A549 (cell line): Measurements from ENCODE around the gene PRRG2. TPM values are rescaled to one million over a fixed set of nuclear protein-coding genes. Genes with fewer than 3 reads are reported as not detected.

ENCODE experiments used
- ATAC-seq, 2 experiments: fragments of 200-7000 bp in 1 of 2; fragments of >200 bp in 1 of 2; cut with Nextera tagmentation in 1 of 2; cut with Tn5 transposase in 1 of 2; 3 replicates each; pipeline versions ENCODE4 v1.8.0 to v1.9.1; 2018 to 2020; ENCODE audit warnings: mild to moderate bottlenecking in 1 of 2, moderate library complexity in 1 of 2
- CTCF ChIA-PET: fragments of 300-600 bp; sonication (Branson Sonifier 250); formaldehyde crosslinking; extraction: SDS; loops from one replicate; lab custom pipeline; 2021; ENCODE audit warnings: antibody characterized with exemption, inconsistent platforms; lab: Yijun Ruan, JAX
- POLR2A ChIA-PET: fragments of 350-600 bp; formaldehyde crosslinking; extraction: SDS; loops from one replicate; lab custom pipeline; 2021; ENCODE audit warnings: antibody characterized with exemption, inconsistent platforms; lab: Yijun Ruan, JAX
- DNase-seq, 2 experiments: peaks; one replicate each; pipeline versions ENCODE4 v3.0.0 to v3.0.0-alpha.2; 2011 to 2016; ENCODE audit warnings: low read depth in 1 of 2, low spot score in 1 of 2
- FAIRE-seq: peaks from 2 replicates; lab custom pipeline; 2011; peaks lifted over from hg19 to GRCh38; lab: Jason Lieb, UNC
- H3K27ac ChIP-seq, 2 experiments: fragments of >200 bp; sonication (Bioruptor Twin); formaldehyde crosslinking; 3 replicates each; pipeline ENCODE4 v1.5.1; 2016 to 2017
- H3K4me1 ChIP-seq: fragments of >200 bp; sonication (Bioruptor Twin); formaldehyde crosslinking; 3 replicates; pipeline ENCODE4 v1.6.1; 2016
- H3K4me2 ChIP-seq: fragments of >200 bp; sonication (Bioruptor Twin); formaldehyde crosslinking; 3 replicates; pipeline ENCODE4 v1.6.1; 2016
- H3K4me3 ChIP-seq: fragments of >200 bp; sonication (Bioruptor Twin); formaldehyde crosslinking; 3 replicates; pipeline ENCODE4 v1.5.1; 2016
- H3K9me3 ChIP-seq: fragments of >200 bp; sonication (Bioruptor Twin); formaldehyde crosslinking; 3 replicates; pipeline ENCODE4 v1.6.1; 2016
- BHLHE40 ChIP-seq: IDR thresholded peaks from 2 replicates; pipeline ENCODE4 v1.6.1; 2012; ENCODE audit warnings: low read depth, low read length, inconsistent platforms
- CEBPB ChIP-seq, 2 experiments: fragments of >200 bp in 1 of 2; sonication (Bioruptor Twin) in 1 of 2; formaldehyde crosslinking in 1 of 2; IDR thresholded peaks; 2 replicates each; pipeline ENCODE4 v1.6.1; 2012 to 2016
- CHD4 ChIP-seq: fragments of 200-600 bp; sonication (generic); IDR thresholded peaks from 2 replicates; pipeline ENCODE4 v1.6.1; 2016; ENCODE audit warnings: antibody characterized with exemption, mild to moderate bottlenecking, borderline replicate concordance
- EP300 ChIP-seq, 2 experiments: fragments of >200 bp; sonication (Bioruptor Twin); formaldehyde crosslinking; IDR thresholded peaks; 2 replicates in 1 of 2; 3 replicates in 1 of 2; pipeline ENCODE4 v1.6.1; 2016 to 2017
- ESRRA ChIP-seq: fragments of 150-350 bp; IDR thresholded peaks from 2 replicates; pipeline ENCODE4 v1.6.1; 2014; ENCODE audit warnings: mild to moderate bottlenecking, low read length, borderline replicate concordance
- FOSB ChIP-seq: fragments of 250-450 bp; sonication (Bioruptor Pico); IDR thresholded peaks from 2 replicates; pipeline ENCODE4 v1.5.0; 2020; ENCODE audit warnings: mild to moderate bottlenecking, moderate library complexity
- FOXS1 ChIP-seq: fragments of 250-450 bp; sonication (Bioruptor Pico); IDR thresholded peaks from 2 replicates; pipeline ENCODE4 v1.5.0; 2020; ENCODE audit warnings: mild to moderate bottlenecking, moderate library complexity
- HES2 ChIP-seq: fragments of >200 bp; sonication (Bioruptor Twin); formaldehyde crosslinking; IDR thresholded peaks from 2 replicates; pipeline ENCODE4 v1.6.1; 2016
- JUNB ChIP-seq: fragments of >200 bp; sonication (Bioruptor Twin); formaldehyde crosslinking; IDR thresholded peaks from 2 replicates; pipeline ENCODE4 v1.6.1; 2016
- KDM1A ChIP-seq: fragments of 200-600 bp; sonication (generic); IDR thresholded peaks from 2 replicates; pipeline ENCODE4 v1.6.1; 2016; ENCODE audit warnings: low read depth, mild to moderate bottlenecking
- MAFK ChIP-seq: fragments of 450-650 bp; IDR thresholded peaks from 2 replicates; pipeline ENCODE4 v1.6.1; 2014; ENCODE audit not compliant: partially characterized antibody
- MYC ChIP-seq: IDR thresholded peaks from 2 replicates; pipeline ENCODE4 v1.6.1; 2012; ENCODE audit warnings: mild to moderate bottlenecking, inconsistent platforms, low read length, improper control_type of control experiment, borderline replicate concordance
- NPAS2 ChIP-seq: fragments of 250-450 bp; sonication (Bioruptor Pico); IDR thresholded peaks from 2 replicates; pipeline ENCODE4 v1.8.0; 2022; ENCODE audit warnings: mild to moderate bottlenecking, moderate library complexity, borderline replicate concordance
- NR3C1 ChIP-seq: fragments of >200 bp; sonication (Bioruptor Twin); formaldehyde crosslinking; IDR thresholded peaks from 3 replicates; pipeline ENCODE4 v1.6.1; 2017
- POLR2A ChIP-seq: IDR thresholded peaks from 2 replicates; pipeline ENCODE4 v1.6.1; 2012; ENCODE audit warnings: mild to moderate bottlenecking, low read length
- RNF2 ChIP-seq: fragments of 200-600 bp; sonication (generic); IDR thresholded peaks from 2 replicates; pipeline ENCODE4 v1.6.1; 2016; ENCODE audit warnings: low read depth, mild to moderate bottlenecking, antibody characterized with exemption, moderate library complexity, borderline replicate concordance
- SMC3 ChIP-seq: fragments of >200 bp; sonication (Bioruptor Twin); formaldehyde crosslinking; IDR thresholded peaks from 3 replicates; pipeline ENCODE4 v1.6.1; 2018; ENCODE audit warnings: inconsistent platforms
- ZC3H11A ChIP-seq: fragments of 450-650 bp; IDR thresholded peaks from 2 replicates; pipeline ENCODE4 v1.6.1; 2014; ENCODE audit warnings: antibody characterized with exemption, mild to moderate bottlenecking
- ZFP36 ChIP-seq: fragments of 450-650 bp; IDR thresholded peaks from 2 replicates; pipeline ENCODE4 v1.6.1; 2014; ENCODE audit warnings: borderline replicate concordance; ENCODE audit not compliant: partially characterized antibody
- ZSCAN20 ChIP-seq: fragments of 250-450 bp; sonication (Bioruptor Pico); IDR thresholded peaks from 2 replicates; pipeline ENCODE4 v1.8.0; 2022; ENCODE audit warnings: mild to moderate bottlenecking, moderate library complexity
- WGBS: methylation state at CpG from one replicate; pipeline ENCODE4 v1.1.6; 2017; ENCODE audit errors: missing lambda C conversion rate; 5-methylcytosine and 5-hydroxymethylcytosine counted together
- polyA plus RNA-seq, 4 experiments: library from polyadenylated mRNA; depleted of rRNA in 3 of 4; stranded (reverse); fragments of >200 nt; fragmentation: RNase III in 1 of 4; extraction: RNeasy Plus Mini Kit Qiagen cat#74134 plus additional on column Dnase treatment in 1 of 4; gene quantifications; 2 replicates in 3 of 4; 3 replicates in 1 of 4; pipeline ENCODE4 v1.2.3, GENCODE V29; 2011 to 2017
- TF ChIP-seq, protein P1 (sequence below): fragments of 250-450 bp; sonication (Bioruptor Pico); IDR thresholded peaks from 2 replicates; pipeline ENCODE4 v1.5.0; 2021; ENCODE audit warnings: mild to moderate bottlenecking, moderate library complexity, borderline replicate concordance
- TF ChIP-seq, protein P2 (sequence below): IDR thresholded peaks from 2 replicates; pipeline ENCODE4 v1.6.1; 2012; ENCODE audit warnings: low read depth, borderline replicate concordance
- TF ChIP-seq, protein P3 (sequence below): fragments of 450-650 bp; IDR thresholded peaks from 2 replicates; pipeline ENCODE4 v1.6.1; 2014; ENCODE audit warnings: antibody characterized with exemption

The PRRG2 gene
- polyA plus RNA-seq, 2 of the 4 experiments (the other 2 are of a cell fraction), result 0.53 to 1.0 TPM

GRCh38 chr19:49546825-49547565 lies 34.1 kb upstream of the PRRG2 start (continued):
- TF ChIP-seq, protein P1, sequence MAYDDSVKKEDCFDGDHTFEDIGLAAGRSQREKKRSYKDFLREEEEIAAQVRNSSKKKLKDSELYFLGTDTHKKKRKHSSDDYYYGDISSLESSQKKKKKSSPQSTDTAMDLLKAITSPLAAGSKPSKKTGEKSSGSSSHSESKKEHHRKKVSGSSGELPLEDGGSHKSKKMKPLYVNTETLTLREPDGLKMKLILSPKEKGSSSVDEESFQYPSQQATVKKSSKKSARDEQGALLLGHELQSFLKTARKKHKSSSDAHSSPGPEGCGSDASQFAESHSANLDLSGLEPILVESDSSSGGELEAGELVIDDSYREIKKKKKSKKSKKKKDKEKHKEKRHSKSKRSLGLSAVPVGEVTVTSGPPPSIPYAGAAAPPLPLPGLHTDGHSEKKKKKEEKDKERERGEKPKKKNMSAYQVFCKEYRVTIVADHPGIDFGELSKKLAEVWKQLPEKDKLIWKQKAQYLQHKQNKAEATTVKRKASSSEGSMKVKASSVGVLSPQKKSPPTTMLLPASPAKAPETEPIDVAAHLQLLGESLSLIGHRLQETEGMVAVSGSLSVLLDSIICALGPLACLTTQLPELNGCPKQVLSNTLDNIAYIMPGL, result no peak
- TF ChIP-seq EP300 (IDR thresholded peaks at IDR 0.05) (no peak), CHD4 (no peak), ZSCAN20 (CRISPR knock-in tag) (no peak), ZC3H11A (no peak), JUNB (no peak), RNF2 (no peak), SMC3 (peak; percentile 94), NR3C1 (no peak)
- TF ChIP-seq, protein P2, sequence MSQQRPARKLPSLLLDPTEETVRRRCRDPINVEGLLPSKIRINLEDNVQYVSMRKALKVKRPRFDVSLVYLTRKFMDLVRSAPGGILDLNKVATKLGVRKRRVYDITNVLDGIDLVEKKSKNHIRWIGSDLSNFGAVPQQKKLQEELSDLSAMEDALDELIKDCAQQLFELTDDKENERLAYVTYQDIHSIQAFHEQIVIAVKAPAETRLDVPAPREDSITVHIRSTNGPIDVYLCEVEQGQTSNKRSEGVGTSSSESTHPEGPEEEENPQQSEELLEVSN, result no peak

- H3K4me2 ChIP-seq, result no peak overlapping the region
- H3K4me3 ChIP-seq, result no peak overlapping the region
- ChIA-PET POLR2A (no interaction called here), CTCF (interaction anchor here (0.8 to 19.1 kb wide), 6 partner anchors 13 to 80 kb away, joined by 3 to 426 read pairs (median 48); partner anchors contain the start of genes FLT3LG, NOSIP and PRRG2)
- H3K4me1 ChIP-seq, result peaks cover 3% of the 10 kb centered on the region; the same call in 1 of the 3 replicates
- WGBS, result 85% methylated on average over 13 of the region's 13 CpGs
- FAIRE-seq (no peak), DNase-seq (no peak), ATAC-seq (no peak)
- TF ChIP-seq FOSB (no peak), FOXS1 (CRISPR knock-in tag) (no peak), ESRRA (no peak), NPAS2 (CRISPR knock-in tag) (no peak), BHLHE40 (no peak), HES2 (no peak), CEBPB (IDR thresholded peaks at IDR 0.05) (no peak), POLR2A (no peak), MAFK (no peak), ZFP36 (no peak), EP300 (IDR thresholded peaks at IDR 0.05) (no peak)
- TF ChIP-seq, protein P3, sequence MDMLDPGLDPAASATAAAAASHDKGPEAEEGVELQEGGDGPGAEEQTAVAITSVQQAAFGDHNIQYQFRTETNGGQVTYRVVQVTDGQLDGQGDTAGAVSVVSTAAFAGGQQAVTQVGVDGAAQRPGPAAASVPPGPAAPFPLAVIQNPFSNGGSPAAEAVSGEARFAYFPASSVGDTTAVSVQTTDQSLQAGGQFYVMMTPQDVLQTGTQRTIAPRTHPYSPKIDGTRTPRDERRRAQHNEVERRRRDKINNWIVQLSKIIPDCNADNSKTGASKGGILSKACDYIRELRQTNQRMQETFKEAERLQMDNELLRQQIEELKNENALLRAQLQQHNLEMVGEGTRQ, result no peak
- H3K27ac ChIP-seq, result no peak overlapping the region
- H3K9me3 ChIP-seq, result no peaks in the 10 kb centered on the region
Measured at GRCh38 chr19:49549045-49549444, 32.1 kb upstream of the PRRG2 start.

- TF ChIP-seq KDM1A, result no peak
- no peak for TF ChIP-seq MYC
- TF ChIP-seq EP300 (IDR thresholded peaks at IDR 0.05), result no peak
- POLR2A ChIA-PET, result no interaction called here
- H3K4me1 ChIP-seq, result peaks cover 3% of the 10 kb centered on the region; the same call in 2 of the 3 replicates
- FAIRE-seq (no peak), ATAC-seq (no peak), DNase-seq (no peak)
- no peaks in the 10 kb centered on the region for H3K9me3 ChIP-seq
- H3K27ac ChIP-seq, result no peak overlapping the region
- no peak overlapping the region for H3K4me3 ChIP-seq
- H3K4me2 ChIP-seq, result no peak overlapping the region
- WGBS, result 95% methylated on average over 7 of the region's 7 CpGs
- CTCF ChIA-PET, result interaction anchor here (1.0 to 19.1 kb wide), 8 partner anchors 8 to 78 kb away, joined by 3 to 426 read pairs (median 6); partner anchors contain the start of genes FLT3LG, NOSIP, PRRG2 and RCN3
Measured at GRCh38 chr19:49551531-49551930, 29.6 kb upstream of the PRRG2 start.
